ENCODE data around the gene TRPM3. TPM values are rescaled to one million over a fixed set of nuclear protein-coding genes. Genes with fewer than 3 reads are reported as not detected.

TRPM3 gene
- total and polyA plus RNA-seq, 2 of the 8 experiments (the other 6 are each of a cell fraction or from before 2014, with no cell fraction given), result 2.4 to 10.9 TPM

- Histone ChIP-seq H2AK5ac (ENCODE audit: low read depth, low read length) (no peak overlapping the region), H2BK15ac (ENCODE audit: low read length) (no peak overlapping the region), H3K18ac (ENCODE audit: extremely low read depth, low read length) (no peak overlapping the region), H3K36me3 (ENCODE audit: control insufficient read depth in 2 of 4, insufficient read depth in 4 of 4, low read length in 3 of 4) (no peaks in the 10 kb centered on the region), H4K8ac (ENCODE audit: extremely low read depth, insufficient read depth, low read length) (no peak overlapping the region), H3K79me1 (ENCODE audit: low read depth, low read length) (no peaks in the 10 kb centered on the region), H3K56ac (replicated peaks; ENCODE audit: insufficient read length, low read depth, low read length) (no peak overlapping the region), H3K4me1 (replicated peaks in 1 of 4; ENCODE audit: control insufficient read depth in 3 of 4, insufficient read depth in 4 of 4, low read length in 3 of 4) (peaks cover 7 to 14% (median 10%) of the 10 kb centered on the region in 4 experiments; a peak in 5 of 7 replicates), H4K5ac (ENCODE audit: insufficient read length, low read depth, low read length) (no peak overlapping the region), H3K23ac (ENCODE audit: insufficient read length) (no peak overlapping the region), H3K4me3 (ENCODE audit: extremely low read depth in 1 of 4, insufficient read depth in 2 of 4, low read depth in 3 of 4, low read length in 4 of 4) (no peak overlapping the region), H3K14ac (ENCODE audit: insufficient read length) (no peak overlapping the region), H2BK12ac (ENCODE audit: low read depth, low read length) (peak overlapping the region; percentile 63; the same call in 1 of the 2 replicates), H2BK120ac (replicated peaks; ENCODE audit: low read depth, low read length) (no peak overlapping the region), H3K4ac (replicated peaks; ENCODE audit: insufficient read length, low read depth, low read length) (no peak overlapping the region), H4K20me1 (replicated peaks in 1 of 2; ENCODE audit: control insufficient read depth in 1 of 2, insufficient read depth in 2 of 2, low read length in 2 of 2) (no peaks in the 10 kb centered on the region), H2AFZ (ENCODE audit: low read length) (no peak overlapping the region), H3K27ac (ENCODE audit: low read depth, low read length) (no peak overlapping the region), H3K9me3 (ENCODE audit: insufficient read depth in 2 of 2, low read depth in 1 of 2, low read length in 1 of 2) (no peaks in the 10 kb centered on the region), H3K4me2 (ENCODE audit: insufficient read depth in 1 of 2, low read depth in 2 of 2, low read length in 2 of 2) (no peak overlapping the region), H3K9ac (replicated peaks in 1 of 4; ENCODE audit: extremely low read depth in 1 of 4, low read depth in 3 of 4, low read length in 3 of 4) (no peak overlapping the region), H3K27me3 (replicated peaks in 1 of 4; ENCODE audit: control insufficient read depth in 3 of 4, extremely low read depth in 1 of 4, insufficient read depth in 3 of 4, low read length in 3 of 4) (no peaks in the 10 kb centered on the region), H3K23me2 (ENCODE audit: low read depth, low read length) (no peaks in the 10 kb centered on the region), H3K79me2 (ENCODE audit: control insufficient read depth in 1 of 2, insufficient read depth in 2 of 2, low read length in 2 of 2) (no peaks in the 10 kb centered on the region), H2BK5ac (ENCODE audit: low read depth, low read length) (peak overlapping the region; percentile 54; the same call in 1 of the 2 replicates), H4K91ac (replicated peaks; ENCODE audit: insufficient read length, low read length) (no peak overlapping the region), H2BK20ac (ENCODE audit: low read length) (peak overlapping the region; percentile 23; the same call in 1 of the 2 replicates)
- POLR2A ChIA-PET (ENCODE audit: partially characterized antibody), result interaction anchor here (1.5 kb wide), 1 partner anchor 131 kb away, joined by 4 read pairs; no protein-coding TSS in a partner anchor
- no peak for DNase-seq (ENCODE audit: low read depth in 1 of 2, low spot score in 2 of 2)
- FAIRE-seq, result no peak
- WGBS, 2 experiments (ENCODE audit: extremely low coverage in 1 of 2, insufficient coverage in 1 of 2, insufficient read length in 1 of 2, insufficient replicate concordance in 2 of 2, low coverage in 1 of 2, low lambda C conversion rate in 2 of 2, missing lambda C conversion rate in 1 of 2), result 94% methylated on average over 9 of the region's 9 CpGs; no CpG with 5 or more reads in 1 of the 2 experiments
- CTCF ChIA-PET (ENCODE audit: partially characterized antibody), result interaction anchor here (2.0 to 2.2 kb wide), 2 partner anchors 10 to 42 kb away, joined by 7 to 10 read pairs; no protein-coding TSS in a partner anchor
- no peak for TF ChIP-seq ZNF274 (IDR thresholded peaks at IDR 0.05; ENCODE audit: borderline replicate concordance, extremely low read depth, low read length)
- TF ChIP-seq MAX (IDR thresholded peaks at IDR 0.05), result no peak
- no peak for TF ChIP-seq SP4 (IDR thresholded peaks at IDR 0.05; ENCODE audit: low read length)
These were observed 568.9 kb downstream of the TRPM3 start for GRCh38 chr9:70552561-70552960.

Data from H1 (cell line).